H1 (cell line): ENCODE results near the gene MUC22.

Source experiments
- CEBPB ChIP-seq: IDR thresholded peaks from 2 replicates; pipeline ENCODE4 v1.6.1; 2012; ENCODE audit warnings: low read depth, low read length
- CREB1 ChIP-seq: IDR thresholded peaks from 2 replicates; pipeline ENCODE4 v1.6.1; 2012; ENCODE audit warnings: inconsistent platforms
- CTCF ChIP-seq, 3 experiments: IDR thresholded peaks; 1 replicate in 2 of 3; 2 replicates in 1 of 3; pipeline versions ENCODE4 v1.5.1 to v1.6.1; 2011; ENCODE audit warnings: low read length in 3 of 3, mild to moderate bottlenecking in 3 of 3, inconsistent platforms in 2 of 3, low read depth in 1 of 3, moderate library complexity in 1 of 3; ENCODE audit not compliant: insufficient read depth in 1 of 3; ENCODE audit errors: control extremely low read depth in 1 of 3
- POLR2AphosphoS5 ChIP-seq: IDR thresholded peaks from 2 replicates; pipeline ENCODE4 v1.6.1; 2011; ENCODE audit warnings: low read depth, low read length
- SIRT6 ChIP-seq: IDR thresholded peaks from one replicate; pipeline ENCODE4 v1.7.1; 2012; ENCODE audit warnings: low read length, inconsistent platforms
- SRF ChIP-seq: IDR thresholded peaks from 2 replicates; pipeline ENCODE4 v1.6.1; 2011; ENCODE audit warnings: mild to moderate bottlenecking, low read depth, low read length, moderate library complexity
- SUZ12 ChIP-seq: fragments of 200-600 bp; sonication (generic); IDR thresholded peaks from 2 replicates; pipeline ENCODE4 v1.6.1; 2012; ENCODE audit warnings: mild to moderate bottlenecking, inconsistent platforms, low read length, moderate library complexity, mixed read lengths
- TCF12 ChIP-seq: IDR thresholded peaks from 2 replicates; pipeline ENCODE4 v1.6.1; 2011; ENCODE audit warnings: low read depth, mild to moderate bottlenecking, low read length
- ZNF274 ChIP-seq: IDR thresholded peaks from 2 replicates; pipeline ENCODE4 v1.7.0; 2012; ENCODE audit warnings: low read length, borderline replicate concordance; ENCODE audit errors: extremely low read depth
- TF ChIP-seq, protein P1 (sequence below): IDR thresholded peaks from 2 replicates; pipeline ENCODE4 v1.6.1; 2011; ENCODE audit warnings: low read depth, mild to moderate bottlenecking, low read length; ENCODE audit not compliant: insufficient read depth

DNA sequence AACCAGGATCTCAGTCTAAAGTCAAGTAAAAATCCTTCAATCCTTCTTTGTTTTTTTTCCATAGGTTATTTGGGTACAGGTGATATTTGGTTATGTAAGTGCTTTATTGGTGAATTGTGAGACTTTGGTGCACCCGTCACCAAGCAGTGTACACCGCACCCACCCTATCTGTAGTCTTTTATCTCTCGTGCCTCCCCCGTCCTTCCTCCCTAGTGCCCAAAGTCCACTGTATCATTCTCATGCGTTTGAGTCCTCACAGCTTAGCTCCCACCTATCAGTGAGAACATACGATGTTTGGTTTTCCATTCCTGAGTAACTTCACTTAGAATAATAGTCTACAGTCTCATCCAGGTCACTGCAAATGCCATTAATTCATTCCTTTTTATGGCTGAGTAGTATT, 879 bp downstream of the MUC22 start:
- TF ChIP-seq POLR2AphosphoS5 (no peak), ZNF274 (no peak), CEBPB (no peak), CTCF (IDR thresholded peaks at IDR 0.05; ENCODE audit: control extremely low read depth in 1 of 3, insufficient read depth in 1 of 3, low read depth in 1 of 3, low read length in 3 of 3) (no peak), SIRT6 (no peak), SUZ12 (no peak), SRF (no peak), TCF12 (no peak), CREB1 (no peak)
- TF ChIP-seq, protein P1, sequence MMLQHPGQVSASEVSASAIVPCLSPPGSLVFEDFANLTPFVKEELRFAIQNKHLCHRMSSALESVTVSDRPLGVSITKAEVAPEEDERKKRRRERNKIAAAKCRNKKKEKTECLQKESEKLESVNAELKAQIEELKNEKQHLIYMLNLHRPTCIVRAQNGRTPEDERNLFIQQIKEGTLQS = no peak
